Measurements from ENCODE around the gene MT1HL1. TPM values are rescaled to one million over a fixed set of nuclear protein-coding genes. Genes with fewer than 3 reads are reported as not detected.

MT1HL1 gene
- total RNA-seq, 1 experiment from 2014 or later, result not detected

- H3K27me3 ChIP-seq (replicated peaks; ENCODE audit: insufficient read depth, low read depth, low read length, poor library complexity), result no peaks in the 10 kb centered on the region
- ChIA-PET POLR2A (ENCODE audit: low non-redundant PET) (no interaction called here), CTCF (no interaction called here)
- no peak for DNase-seq (ENCODE audit: low spot score)
- H3K36me3 ChIP-seq (ENCODE audit: insufficient read depth, low read length, poor library complexity, severe bottlenecking), result no peaks in the 10 kb centered on the region
- no peaks in the 10 kb centered on the region for H3K9me3 ChIP-seq (ENCODE audit: low read depth, low read length, poor library complexity, severe bottlenecking)
- BruUV-seq (replicated peaks), result no TSS peak
- intact Hi-C loops (cut with micrococcal nuclease; ENCODE audit: unreplicated experiment), result no loop called here
- TF ChIP-seq, protein P1, sequence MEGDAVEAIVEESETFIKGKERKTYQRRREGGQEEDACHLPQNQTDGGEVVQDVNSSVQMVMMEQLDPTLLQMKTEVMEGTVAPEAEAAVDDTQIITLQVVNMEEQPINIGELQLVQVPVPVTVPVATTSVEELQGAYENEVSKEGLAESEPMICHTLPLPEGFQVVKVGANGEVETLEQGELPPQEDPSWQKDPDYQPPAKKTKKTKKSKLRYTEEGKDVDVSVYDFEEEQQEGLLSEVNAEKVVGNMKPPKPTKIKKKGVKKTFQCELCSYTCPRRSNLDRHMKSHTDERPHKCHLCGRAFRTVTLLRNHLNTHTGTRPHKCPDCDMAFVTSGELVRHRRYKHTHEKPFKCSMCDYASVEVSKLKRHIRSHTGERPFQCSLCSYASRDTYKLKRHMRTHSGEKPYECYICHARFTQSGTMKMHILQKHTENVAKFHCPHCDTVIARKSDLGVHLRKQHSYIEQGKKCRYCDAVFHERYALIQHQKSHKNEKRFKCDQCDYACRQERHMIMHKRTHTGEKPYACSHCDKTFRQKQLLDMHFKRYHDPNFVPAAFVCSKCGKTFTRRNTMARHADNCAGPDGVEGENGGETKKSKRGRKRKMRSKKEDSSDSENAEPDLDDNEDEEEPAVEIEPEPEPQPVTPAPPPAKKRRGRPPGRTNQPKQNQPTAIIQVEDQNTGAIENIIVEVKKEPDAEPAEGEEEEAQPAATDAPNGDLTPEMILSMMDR (conservative IDR thresholded peaks at IDR 0.05; ENCODE audit: low read depth, low read length), result no peak
- TF ChIP-seq EZH2 (IDR thresholded peaks at IDR 0.05; ENCODE audit: borderline replicate concordance, low read depth, low read length, poor library complexity, severe bottlenecking), result no peak
- H3K27ac ChIP-seq (ENCODE audit: low read depth, low read length, poor library complexity, severe bottlenecking), result no peak overlapping the region
- no peak overlapping the region for H3K4me3 ChIP-seq (ENCODE audit: low read depth, low read length, poor library complexity, severe bottlenecking)
- no peaks in the 10 kb centered on the region for H3K4me1 ChIP-seq (ENCODE audit: insufficient read depth, low read length, poor library complexity, severe bottlenecking)
These were observed 12.4 kb upstream of the MT1HL1 start for GRCh38 chr1:237016626-237017025.

GRCh38 chr1:237013608-237014007 lies 9.4 kb upstream of the MT1HL1 start:
- Histone ChIP-seq H3K27me3 (replicated peaks; ENCODE audit: insufficient read depth, low read depth, low read length, poor library complexity) (no peaks in the 10 kb centered on the region), H3K27ac (ENCODE audit: low read depth, low read length, poor library complexity, severe bottlenecking) (no peak overlapping the region), H3K9me3 (ENCODE audit: low read depth, low read length, poor library complexity, severe bottlenecking) (no peaks in the 10 kb centered on the region), H3K4me1 (ENCODE audit: insufficient read depth, low read length, poor library complexity, severe bottlenecking) (no peaks in the 10 kb centered on the region), H3K36me3 (ENCODE audit: insufficient read depth, low read length, poor library complexity, severe bottlenecking) (no peaks in the 10 kb centered on the region), H3K4me3 (ENCODE audit: low read depth, low read length, poor library complexity, severe bottlenecking) (no peak overlapping the region)
- intact Hi-C loops (cut with micrococcal nuclease; ENCODE audit: unreplicated experiment), result no loop called here
- no TSS peak for BruUV-seq (replicated peaks)
- ChIA-PET CTCF (no interaction called here), POLR2A (ENCODE audit: low non-redundant PET) (no interaction called here)
- TF ChIP-seq, protein P1 (conservative IDR thresholded peaks at IDR 0.05; ENCODE audit: low read depth, low read length), result no peak
- TF ChIP-seq EZH2 (IDR thresholded peaks at IDR 0.05; ENCODE audit: borderline replicate concordance, low read depth, low read length, poor library complexity, severe bottlenecking), result no peak
- DNase-seq (ENCODE audit: low spot score), result no peak

- CTCF ChIA-PET, result no interaction called here
- intact Hi-C loops (cut with micrococcal nuclease; ENCODE audit: unreplicated experiment), result no loop called here
- Histone ChIP-seq H3K36me3 (ENCODE audit: insufficient read depth, low read length, poor library complexity, severe bottlenecking) (no peaks in the 10 kb centered on the region), H3K9me3 (ENCODE audit: low read depth, low read length, poor library complexity, severe bottlenecking) (no peaks in the 10 kb centered on the region), H3K27me3 (replicated peaks; ENCODE audit: insufficient read depth, low read depth, low read length, poor library complexity) (no peaks in the 10 kb centered on the region), H3K4me1 (ENCODE audit: insufficient read depth, low read length, poor library complexity, severe bottlenecking) (no peaks in the 10 kb centered on the region), H3K4me3 (ENCODE audit: low read depth, low read length, poor library complexity, severe bottlenecking) (no peak overlapping the region), H3K27ac (ENCODE audit: low read depth, low read length, poor library complexity, severe bottlenecking) (no peak overlapping the region)
- DNase-seq (ENCODE audit: low spot score), result no peak
- POLR2A ChIA-PET (ENCODE audit: low non-redundant PET), result no interaction called here
- no TSS peak for BruUV-seq (replicated peaks)
- TF ChIP-seq EZH2 (IDR thresholded peaks at IDR 0.05; ENCODE audit: borderline replicate concordance, low read depth, low read length, poor library complexity, severe bottlenecking), result no peak
- TF ChIP-seq, protein P1 (conservative IDR thresholded peaks at IDR 0.05; ENCODE audit: low read depth, low read length), result no peak
These were observed 8.6 kb upstream of the MT1HL1 start for GRCh38 chr1:237012788-237013383.
